Prostate gland (tissue), 2 donors: ENCODE data around the gene ACBD3. TPM values are rescaled to one million over a fixed set of nuclear protein-coding genes. Genes with fewer than 3 reads are reported as not detected.

Experiments used
- DNase-seq: peaks from one replicate; pipeline ENCODE4 v3.0.0-alpha.2; 2019; ENCODE audit warnings: low spot score
- H3K27ac ChIP-seq, 2 donors: fragments of 200-600 bp; sonication (generic); 2 replicates each; pipeline ENCODE4 v1.5.1; 2017 to 2019
- H3K27me3 ChIP-seq: fragments of 200-600 bp; sonication (generic); replicated peaks from 2 replicates; pipeline ENCODE4 v1.5.1; 2019; ENCODE audit not compliant: insufficient read depth
- H3K36me3 ChIP-seq, 2 donors: fragments of 200-600 bp; sonication (generic); 1 replicate in 1 of 2; 2 replicates in 1 of 2; pipeline versions ENCODE4 v1.5.1 to v1.8.1; 2017 to 2019
- H3K4me1 ChIP-seq: fragments of 200-600 bp; sonication (generic); replicated peaks from 2 replicates; pipeline ENCODE4 v1.5.1; 2019
- H3K4me3 ChIP-seq, 2 donors: fragments of 200-600 bp; sonication (generic); 2 replicates each; pipeline ENCODE4 v1.5.1; 2017 to 2019
- H3K9me3 ChIP-seq: fragments of 200-600 bp; sonication (generic); 2 replicates; pipeline ENCODE4 v1.5.1; 2017
- CTCF ChIP-seq, 4 experiments: fragments of 200-600 bp in 2 of 4; fragments of 450-650 bp in 2 of 4; sonication (generic) in 2 of 4; IDR thresholded peaks; 1 replicate in 3 of 4; 2 replicates in 1 of 4; pipeline ENCODE4 v1.5.1; 2016 to 2019; ENCODE audit warnings: antibody characterized with exemption in 4 of 4, mild to moderate bottlenecking in 2 of 4, moderate library complexity in 2 of 4
- POLR2A ChIP-seq: fragments of 450-650 bp; IDR thresholded peaks from one replicate; pipeline ENCODE4 v1.6.1; 2016; ENCODE audit warnings: antibody characterized with exemption, mild to moderate bottlenecking
- POLR2AphosphoS5 ChIP-seq: sonication (generic); formaldehyde crosslinking; IDR thresholded peaks from one replicate; pipeline ENCODE4 v1.6.1; 2017; ENCODE audit warnings: antibody characterized with exemption
- WGBS: methylation state at CpG from one replicate; pipeline ENCODE4 v1.1.5; 2018; 5-methylcytosine and 5-hydroxymethylcytosine counted together
- intact Hi-C: fragments of 100-400 bp; cut with DNase I; formaldehyde crosslinking; loops from one replicate; pipeline ENCODE4 v1.14.2; 2022
- total RNA-seq, 2 donors: library from RNA; depleted of rRNA; stranded (reverse); fragments of >200 nt; gene quantifications; one replicate each; pipeline ENCODE4 v1.1.0, GENCODE V29; 2016

Gene ACBD3
- total RNA-seq, 2 donors from 2014 or later, result 42.0 to 46.7 TPM

GRCh38 chr1:226217273-226217672, 30.7 kb upstream of the ACBD3 start:
- no peaks in the 10 kb centered on the region for H3K27me3 ChIP-seq
- H3K36me3 ChIP-seq, result no peaks in the 10 kb centered on the region
- H3K4me1 ChIP-seq, result no peaks in the 10 kb centered on the region
- TF ChIP-seq POLR2AphosphoS5 (no peak), POLR2A (no peak), CTCF (IDR thresholded peaks at IDR 0.05) (no peak)
- H3K4me3 ChIP-seq, result no peak overlapping the region
- WGBS, result 77% methylated on average over 10 of the region's 10 CpGs
- H3K9me3 ChIP-seq, result no peaks in the 10 kb centered on the region
- H3K27ac ChIP-seq, result no peak overlapping the region
- intact Hi-C loops, result no loop called here
- DNase-seq, result no peak

- H3K4me1 ChIP-seq, result no peaks in the 10 kb centered on the region
- no peaks in the 10 kb centered on the region for H3K27me3 ChIP-seq
- no peak overlapping the region for H3K4me3 ChIP-seq
- intact Hi-C loops, result no loop called here
- 68% methylated on average over 5 of the region's 5 CpGs for WGBS
- H3K9me3 ChIP-seq, result no peaks in the 10 kb centered on the region
- no peak overlapping the region for H3K27ac ChIP-seq
- H3K36me3 ChIP-seq, result no peaks in the 10 kb centered on the region
- no peak for DNase-seq
- no peak for TF ChIP-seq CTCF (IDR thresholded peaks at IDR 0.05)
These were observed 29.5 kb upstream of the ACBD3 start for GRCh38 chr1:226216056-226216455.

- Histone ChIP-seq H3K27me3 (no peaks in the 10 kb centered on the region), H3K4me1 (no peaks in the 10 kb centered on the region), H3K9me3 (no peaks in the 10 kb centered on the region), H3K27ac (no peak overlapping the region), H3K4me3 (no peak overlapping the region), H3K36me3 (no peaks in the 10 kb centered on the region)
- intact Hi-C loops, result no loop called here
- no peak for TF ChIP-seq POLR2A
- no peak for TF ChIP-seq CTCF (IDR thresholded peaks at IDR 0.05)
- no peak for TF ChIP-seq POLR2AphosphoS5
- WGBS, result 72% methylated on average over 5 of the region's 5 CpGs
- DNase-seq, result no peak
These were observed 28.7 kb upstream of the ACBD3 start for GRCh38 chr1:226215239-226215638.

- no peak overlapping the region for H3K27ac ChIP-seq
- H3K4me3 ChIP-seq, result no peak overlapping the region
- no peaks in the 10 kb centered on the region for H3K27me3 ChIP-seq
- H3K9me3 ChIP-seq, result no peaks in the 10 kb centered on the region
- DNase-seq, result no peak
- TF ChIP-seq POLR2AphosphoS5, result no peak
- no peak for TF ChIP-seq CTCF (IDR thresholded peaks at IDR 0.05)
- TF ChIP-seq POLR2A, result no peak
- no peaks in the 10 kb centered on the region for H3K4me1 ChIP-seq
- 88% methylated on average over 8 of the region's 8 CpGs for WGBS
- intact Hi-C loops, result no loop called here
- no peaks in the 10 kb centered on the region for H3K36me3 ChIP-seq
These were observed 26.0 kb upstream of the ACBD3 start for GRCh38 chr1:226212545-226212944.

- H3K4me1 ChIP-seq, result no peaks in the 10 kb centered on the region
- no peak for TF ChIP-seq POLR2A
- TF ChIP-seq POLR2AphosphoS5, result no peak
- no peak for TF ChIP-seq CTCF (IDR thresholded peaks at IDR 0.05)
- 56% methylated on average over 5 of the region's 5 CpGs for WGBS
These were observed 24.8 kb upstream of the ACBD3 start for GRCh38 chr1:226211181-226211821.

More at GRCh38 chr1:226211181-226211821, 24.8 kb upstream of the ACBD3 start:
- Histone ChIP-seq H3K36me3 (no peaks in the 10 kb centered on the region), H3K27ac (no peak overlapping the region), H3K27me3 (no peaks in the 10 kb centered on the region), H3K9me3 (no peaks in the 10 kb centered on the region), H3K4me3 (no peak overlapping the region)
- intact Hi-C loops, result no loop called here
- no peak for DNase-seq
